Vagina (tissue), 2 donors: ENCODE results near the gene PIP5K1B.

Experiments used
- POLR2A ChIP-seq, 2 donors: fragments of 450-650 bp; IDR thresholded peaks; one replicate each; pipeline ENCODE4 v1.6.1; 2017; ENCODE audit warnings: antibody characterized with exemption in 2 of 2, mild to moderate bottlenecking in 2 of 2, moderate library complexity in 2 of 2
- TF ChIP-seq, protein P1 (sequence below), 3 experiments: fragments of 450-650 bp in 2 of 3; fragments of 200-600 bp in 1 of 3; sonication (generic) in 1 of 3; IDR thresholded peaks; one replicate each; pipeline ENCODE4 v1.5.1; 2017 to 2019; ENCODE audit warnings: antibody characterized with exemption in 3 of 3, mild to moderate bottlenecking in 2 of 3, moderate library complexity in 2 of 3

DNA sequence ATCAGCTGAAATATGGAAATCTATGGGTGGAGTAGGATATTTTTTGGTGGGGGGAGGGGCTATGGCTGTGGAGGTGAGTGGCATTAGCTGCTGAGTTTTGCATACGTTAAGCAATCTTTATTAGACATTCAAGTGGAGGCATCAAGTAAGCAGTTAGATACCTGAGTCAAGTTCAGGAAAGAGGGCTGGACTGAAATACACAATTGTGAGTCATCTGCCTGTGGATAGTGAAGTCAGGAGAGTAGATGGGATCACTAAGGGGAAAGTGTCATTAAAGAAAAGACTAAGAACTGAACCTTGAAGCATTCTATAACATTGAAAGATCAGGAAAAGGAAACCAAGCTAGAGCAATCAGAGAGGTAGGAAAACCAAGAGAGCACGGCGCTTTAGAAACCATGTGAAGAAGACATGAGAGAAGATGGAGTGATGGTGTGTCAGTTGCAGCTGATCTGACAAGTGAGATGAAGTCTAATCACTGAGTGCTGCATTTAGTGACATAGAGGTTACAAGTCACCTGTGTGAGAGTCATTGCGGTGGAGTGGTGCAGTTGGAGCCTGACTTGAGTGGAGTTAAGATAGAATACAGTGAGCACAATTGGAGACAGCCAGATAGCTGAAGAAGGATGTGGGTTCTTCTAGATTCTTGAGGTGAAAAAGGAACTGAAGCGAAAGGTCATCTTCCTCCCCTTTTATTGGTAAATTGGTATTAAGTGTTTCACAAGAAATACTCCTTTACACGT lies 88.7 kb downstream of the PIP5K1B start:
- TF ChIP-seq, protein P1, sequence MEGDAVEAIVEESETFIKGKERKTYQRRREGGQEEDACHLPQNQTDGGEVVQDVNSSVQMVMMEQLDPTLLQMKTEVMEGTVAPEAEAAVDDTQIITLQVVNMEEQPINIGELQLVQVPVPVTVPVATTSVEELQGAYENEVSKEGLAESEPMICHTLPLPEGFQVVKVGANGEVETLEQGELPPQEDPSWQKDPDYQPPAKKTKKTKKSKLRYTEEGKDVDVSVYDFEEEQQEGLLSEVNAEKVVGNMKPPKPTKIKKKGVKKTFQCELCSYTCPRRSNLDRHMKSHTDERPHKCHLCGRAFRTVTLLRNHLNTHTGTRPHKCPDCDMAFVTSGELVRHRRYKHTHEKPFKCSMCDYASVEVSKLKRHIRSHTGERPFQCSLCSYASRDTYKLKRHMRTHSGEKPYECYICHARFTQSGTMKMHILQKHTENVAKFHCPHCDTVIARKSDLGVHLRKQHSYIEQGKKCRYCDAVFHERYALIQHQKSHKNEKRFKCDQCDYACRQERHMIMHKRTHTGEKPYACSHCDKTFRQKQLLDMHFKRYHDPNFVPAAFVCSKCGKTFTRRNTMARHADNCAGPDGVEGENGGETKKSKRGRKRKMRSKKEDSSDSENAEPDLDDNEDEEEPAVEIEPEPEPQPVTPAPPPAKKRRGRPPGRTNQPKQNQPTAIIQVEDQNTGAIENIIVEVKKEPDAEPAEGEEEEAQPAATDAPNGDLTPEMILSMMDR (IDR thresholded peaks at IDR 0.05) = no peak
- TF ChIP-seq POLR2A (IDR thresholded peaks at IDR 0.05) = no peak
